HEK293 (cell line): ENCODE data around the gene RIT1.

ENCODE experiments used
- CTCF ChIA-PET: fragments of 350-600 bp; formaldehyde crosslinking; extraction: SDS; loops from one replicate; lab custom pipeline; 2021; ENCODE audit warnings: antibody characterized with exemption; lab: Yijun Ruan, JAX
- POLR2A ChIA-PET: fragments of 300-600 bp; formaldehyde crosslinking; extraction: SDS; loops from one replicate; lab custom pipeline; 2020; ENCODE audit warnings: antibody characterized with exemption, inconsistent platforms; lab: Yijun Ruan, JAX
- H3K27ac ChIP-seq: fragments of 200-500 bp; sonication (Bioruptor generic); 2 replicates; pipeline ENCODE4 v1.5.1; 2014; ENCODE audit warnings: low read depth, low read length, control low read depth, inconsistent platforms; ENCODE audit errors: extremely low read depth
- H3K36me3 ChIP-seq, 2 experiments: fragments of 200-500 bp in 1 of 2; sonication (Bioruptor generic) in 1 of 2; 1 replicate in 1 of 2; 2 replicates in 1 of 2; pipeline ENCODE4 v1.5.1; 2014 to 2017; ENCODE audit warnings: inconsistent platforms in 2 of 2, low read length in 2 of 2; ENCODE audit not compliant: control insufficient read depth in 2 of 2, insufficient read depth in 1 of 2
- H3K4me1 ChIP-seq: fragments of 200-500 bp; sonication (Bioruptor generic); 2 replicates; pipeline ENCODE4 v1.5.1; 2014; ENCODE audit warnings: mild to moderate bottlenecking, low read length, inconsistent platforms; ENCODE audit not compliant: control insufficient read depth, insufficient read depth
- H3K4me3 ChIP-seq: 2 replicates; pipeline ENCODE4 v1.5.1; 2011; ENCODE audit warnings: low read depth, mild to moderate bottlenecking, control low read depth, low read length, moderate library complexity
- H3K9me3 ChIP-seq: fragments of 200-500 bp; sonication (Bioruptor generic); 2 replicates; pipeline ENCODE4 v1.5.1; 2014; ENCODE audit warnings: low read depth, low read length, inconsistent platforms; ENCODE audit not compliant: control insufficient read depth, insufficient read depth
- HIC1 ChIP-seq: fragments of 450-650 bp; formaldehyde crosslinking; IDR thresholded peaks from 2 replicates; pipeline ENCODE4 v1.5.1; 2016; ENCODE audit warnings: missing biosample characterization, missing genetic modification characterization
- HOXA7 ChIP-seq: sonication (generic); formaldehyde crosslinking; IDR thresholded peaks from 2 replicates; pipeline ENCODE4 v1.8.1; 2022; ENCODE audit warnings: missing genetic modification reagents, borderline replicate concordance
- KLF1 ChIP-seq: fragments of 450-650 bp; formaldehyde crosslinking; IDR thresholded peaks from 2 replicates; pipeline ENCODE4 v1.5.1; 2016; ENCODE audit warnings: missing biosample characterization, missing genetic modification characterization
- KLF8 ChIP-seq: fragments of 450-650 bp; formaldehyde crosslinking; IDR thresholded peaks from 2 replicates; pipeline ENCODE4 v1.5.1; 2016; ENCODE audit warnings: missing biosample characterization, missing genetic modification characterization
- MYNN ChIP-seq: fragments of 450-650 bp; formaldehyde crosslinking; IDR thresholded peaks from 2 replicates; pipeline ENCODE4 v1.5.1; 2016; ENCODE audit warnings: missing biosample characterization, missing genetic modification characterization, borderline replicate concordance
- PRDM10 ChIP-seq: fragments of 450-650 bp; formaldehyde crosslinking; IDR thresholded peaks from 2 replicates; pipeline ENCODE4 v1.5.1; 2016; ENCODE audit warnings: missing biosample characterization, missing genetic modification characterization
- ZBTB17 ChIP-seq: fragments of 450-650 bp; formaldehyde crosslinking; IDR thresholded peaks from 2 replicates; pipeline ENCODE4 v1.5.1; 2016; ENCODE audit warnings: missing biosample characterization, missing genetic modification characterization
- ZFHX2 ChIP-seq: fragments of 450-650 bp; formaldehyde crosslinking; conservative IDR thresholded peaks from 2 replicates; pipeline ENCODE4 v1.5.1; 2016; ENCODE audit warnings: missing biosample characterization, missing genetic modification characterization
- ZFP3 ChIP-seq: fragments of 450-650 bp; formaldehyde crosslinking; IDR thresholded peaks from 2 replicates; pipeline ENCODE4 v1.5.1; 2016; ENCODE audit warnings: low read depth, missing biosample characterization, missing genetic modification characterization
- ZIC2 ChIP-seq: fragments of 450-650 bp; formaldehyde crosslinking; IDR thresholded peaks from 2 replicates; pipeline ENCODE4 v1.5.1; 2016; ENCODE audit warnings: missing biosample characterization, missing genetic modification characterization
- ZNF169 ChIP-seq: fragments of 450-650 bp; formaldehyde crosslinking; IDR thresholded peaks from 2 replicates; pipeline ENCODE4 v1.5.1; 2016; ENCODE audit warnings: missing biosample characterization, missing genetic modification characterization
- ZNF280C ChIP-seq: fragments of 450-650 bp; formaldehyde crosslinking; IDR thresholded peaks from 2 replicates; pipeline ENCODE4 v1.5.1; 2016; ENCODE audit warnings: missing biosample characterization, missing genetic modification characterization
- ZNF391 ChIP-seq: fragments of 450-650 bp; formaldehyde crosslinking; IDR thresholded peaks from 2 replicates; pipeline ENCODE4 v1.5.1; 2016; ENCODE audit warnings: low read depth, missing biosample characterization, missing genetic modification characterization, borderline replicate concordance
- ZNF404 ChIP-seq: fragments of 450-650 bp; formaldehyde crosslinking; IDR thresholded peaks from 2 replicates; pipeline ENCODE4 v1.5.1; 2017; ENCODE audit warnings: missing biosample characterization, missing genetic modification characterization
- ZNF510 ChIP-seq: fragments of 450-650 bp; formaldehyde crosslinking; IDR thresholded peaks from 2 replicates; pipeline ENCODE4 v1.5.1; 2018; ENCODE audit warnings: mild to moderate bottlenecking, missing genetic modification characterization, missing biosample characterization; ENCODE audit not compliant: insufficient replicate concordance
- ZNF548 ChIP-seq: fragments of 450-650 bp; formaldehyde crosslinking; IDR thresholded peaks from 2 replicates; pipeline ENCODE4 v1.5.1; 2016; ENCODE audit warnings: missing biosample characterization, missing genetic modification characterization
- ZNF654 ChIP-seq: fragments of 450-650 bp; formaldehyde crosslinking; IDR thresholded peaks from 2 replicates; pipeline ENCODE4 v1.5.1; 2016; ENCODE audit warnings: low read depth, missing biosample characterization, missing genetic modification characterization
- ZNF777 ChIP-seq: fragments of 450-650 bp; formaldehyde crosslinking; IDR thresholded peaks from 2 replicates; pipeline ENCODE4 v1.5.1; 2017; ENCODE audit warnings: missing biosample characterization, missing genetic modification characterization, borderline replicate concordance
- ZNF830 ChIP-seq: fragments of 450-650 bp; IDR thresholded peaks from 2 replicates; pipeline ENCODE4 v1.5.0; 2018; ENCODE audit warnings: missing biosample characterization, missing genetic modification characterization, low read depth, mild to moderate bottlenecking, moderate library complexity

Gene RIT1

GRCh38 chr1:155888481-155888880 lies 22.7 kb downstream of the RIT1 start (continued):
- no peak for TF ChIP-seq ZIC2 (tag by site-specific recombination)
- no peak for TF ChIP-seq ZNF830 (tag by site-specific recombination)
- no peak for TF ChIP-seq ZNF404 (tag by site-specific recombination)
- TF ChIP-seq ZBTB17 (tag by site-specific recombination) = no peak
- TF ChIP-seq ZNF510 (tag by site-specific recombination) = no peak
- TF ChIP-seq ZFHX2 (tag by site-specific recombination) = no peak

GRCh38 chr1:155884982-155885381 lies 26.2 kb downstream of the RIT1 start:
- POLR2A ChIA-PET = no interaction called here
- Histone ChIP-seq H3K36me3 (peaks cover 0 to 11% of the 10 kb centered on the region in 2 experiments; a peak in 1 of 3 replicates), H3K27ac (no peak overlapping the region), H3K4me1 (no peaks in the 10 kb centered on the region), H3K9me3 (no peaks in the 10 kb centered on the region), H3K4me3 (no peak overlapping the region)
- CTCF ChIA-PET = interaction anchor here (0.6 kb wide), 2 partner anchors 184 to 717 kb away, joined by 3 read pairs; no protein-coding TSS in a partner anchor
- TF ChIP-seq HIC1 (no peak), ZNF777 (tag by site-specific recombination) (no peak), KLF8 (tag by site-specific recombination) (no peak), KLF1 (tag by site-specific recombination) (no peak), MYNN (no peak), ZFP3 (tag by site-specific recombination) (no peak), ZNF391 (tag by site-specific recombination) (no peak), ZNF280C (tag by site-specific recombination) (no peak), ZNF654 (tag by site-specific recombination) (no peak), ZNF548 (tag by site-specific recombination) (no peak), HOXA7 (no peak)

- peaks cover 0 to 11% of the 10 kb centered on the region in 2 experiments; a peak in 1 of 3 replicates for H3K36me3 ChIP-seq
- ChIA-PET CTCF (interaction anchor here (0.6 kb wide), 4 partner anchors 185 to 718 kb away, joined by 3 read pairs; no protein-coding TSS in a partner anchor), POLR2A (no interaction called here)
- H3K4me1 ChIP-seq = no peaks in the 10 kb centered on the region
- no peak overlapping the region for H3K4me3 ChIP-seq
- no peaks in the 10 kb centered on the region for H3K9me3 ChIP-seq
- H3K27ac ChIP-seq = no peak overlapping the region
- 0 out of 2 replicates have a peak, but pooled peaks have one; percentile 11 for TF ChIP-seq PRDM10 (tag by site-specific recombination)
- TF ChIP-seq ZNF169 (tag by site-specific recombination) = no peak
Observed at GRCh38 chr1:155884031-155884960, 26.9 kb downstream of the RIT1 start.
